Mammary epithelial cell (primary cell): ENCODE results near the gene SPTB.

Experiments used
- EZH2 ChIP-seq: IDR thresholded peaks from 2 replicates; pipeline ENCODE4 v1.6.1; 2012; ENCODE audit warnings: low read length, inconsistent platforms, borderline replicate concordance
- TF ChIP-seq, protein P1 (sequence below), 2 donors: IDR thresholded peaks in 1 of 2; conservative IDR thresholded peaks in 1 of 2; 2 replicates each; pipeline ENCODE4 v1.5.1; 2011 to 2012; ENCODE audit warnings: inconsistent platforms in 2 of 2, low read length in 2 of 2, mild to moderate bottlenecking in 2 of 2, control low read depth in 1 of 2, low read depth in 1 of 2; ENCODE audit not compliant: insufficient read depth in 1 of 2; ENCODE audit errors: extremely low read depth in 1 of 2

DNA sequence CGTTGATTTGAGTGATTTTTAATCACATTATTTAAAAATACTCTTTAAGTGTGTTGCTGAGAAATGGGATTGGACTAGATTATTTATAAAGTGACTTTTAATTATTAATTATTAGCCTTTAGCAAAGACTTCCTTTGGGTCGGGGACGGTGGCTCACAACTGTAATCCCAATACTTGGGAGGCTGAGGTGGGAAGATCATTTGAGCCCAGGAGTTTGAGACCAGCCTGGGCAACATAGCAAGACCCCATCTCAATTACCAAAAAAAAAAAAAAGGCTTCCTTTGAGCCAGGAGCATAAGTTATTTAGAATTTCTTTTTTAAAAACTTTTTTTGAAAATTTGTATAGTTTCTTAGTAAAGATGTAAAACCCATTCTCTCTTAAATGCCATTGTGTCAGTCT, 43.3 kb upstream of the SPTB start:
- TF ChIP-seq, protein P1, sequence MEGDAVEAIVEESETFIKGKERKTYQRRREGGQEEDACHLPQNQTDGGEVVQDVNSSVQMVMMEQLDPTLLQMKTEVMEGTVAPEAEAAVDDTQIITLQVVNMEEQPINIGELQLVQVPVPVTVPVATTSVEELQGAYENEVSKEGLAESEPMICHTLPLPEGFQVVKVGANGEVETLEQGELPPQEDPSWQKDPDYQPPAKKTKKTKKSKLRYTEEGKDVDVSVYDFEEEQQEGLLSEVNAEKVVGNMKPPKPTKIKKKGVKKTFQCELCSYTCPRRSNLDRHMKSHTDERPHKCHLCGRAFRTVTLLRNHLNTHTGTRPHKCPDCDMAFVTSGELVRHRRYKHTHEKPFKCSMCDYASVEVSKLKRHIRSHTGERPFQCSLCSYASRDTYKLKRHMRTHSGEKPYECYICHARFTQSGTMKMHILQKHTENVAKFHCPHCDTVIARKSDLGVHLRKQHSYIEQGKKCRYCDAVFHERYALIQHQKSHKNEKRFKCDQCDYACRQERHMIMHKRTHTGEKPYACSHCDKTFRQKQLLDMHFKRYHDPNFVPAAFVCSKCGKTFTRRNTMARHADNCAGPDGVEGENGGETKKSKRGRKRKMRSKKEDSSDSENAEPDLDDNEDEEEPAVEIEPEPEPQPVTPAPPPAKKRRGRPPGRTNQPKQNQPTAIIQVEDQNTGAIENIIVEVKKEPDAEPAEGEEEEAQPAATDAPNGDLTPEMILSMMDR (conservative IDR thresholded peaks at IDR 0.05 in 1 of 2, IDR thresholded peaks at IDR 0.05 in 1 of 2; ENCODE audit: extremely low read depth in 1 of 2, insufficient read depth in 1 of 2, low read depth in 1 of 2, low read length in 2 of 2): no peak
- no peak for TF ChIP-seq EZH2
